Skin epidermis (tissue), 12 donors: ENCODE results near the gene FAM107B.

Experiments used
- H3K27ac ChIP-seq, 21 experiments: fragments of 200-600 bp; sonication (generic) in 11 of 21; one replicate each; pipeline ENCODE4 v1.5.0; 2020; ENCODE audit warnings: mild to moderate bottlenecking in 3 of 21, inconsistent platforms in 2 of 21, moderate library complexity in 2 of 21
- H3K4me3 ChIP-seq, 7 experiments: fragments of 200-600 bp; sonication (generic) in 2 of 7; one replicate each; pipeline ENCODE4 v1.5.0; 2020; ENCODE audit warnings: inconsistent platforms in 2 of 7, mild to moderate bottlenecking in 2 of 7, moderate library complexity in 1 of 7

The FAM107B gene

DNA sequence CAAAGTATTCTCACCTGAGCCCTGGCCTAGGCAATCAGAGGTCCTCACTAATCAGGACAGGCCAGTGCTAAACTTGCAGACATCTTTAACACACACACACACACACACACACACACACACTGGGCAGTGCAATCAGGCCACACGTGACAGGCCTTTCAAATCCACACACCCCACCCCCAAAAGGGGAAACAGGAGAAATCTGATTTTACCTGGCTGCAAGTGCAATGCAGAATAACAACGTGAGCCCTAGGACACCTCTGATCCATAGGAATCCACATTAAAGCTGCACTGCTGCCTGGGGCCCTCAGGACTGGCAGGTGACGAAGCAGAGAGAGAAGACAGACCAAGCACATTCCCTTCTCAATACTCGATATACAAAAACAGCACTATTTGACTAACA lies 218.9 kb downstream of the FAM107B start:
- Histone ChIP-seq H3K4me3 (no peak overlapping the region), H3K27ac (peak overlapping the region in 10 of 21 experiments; percentile 9 to 77 (median 46))

DNA sequence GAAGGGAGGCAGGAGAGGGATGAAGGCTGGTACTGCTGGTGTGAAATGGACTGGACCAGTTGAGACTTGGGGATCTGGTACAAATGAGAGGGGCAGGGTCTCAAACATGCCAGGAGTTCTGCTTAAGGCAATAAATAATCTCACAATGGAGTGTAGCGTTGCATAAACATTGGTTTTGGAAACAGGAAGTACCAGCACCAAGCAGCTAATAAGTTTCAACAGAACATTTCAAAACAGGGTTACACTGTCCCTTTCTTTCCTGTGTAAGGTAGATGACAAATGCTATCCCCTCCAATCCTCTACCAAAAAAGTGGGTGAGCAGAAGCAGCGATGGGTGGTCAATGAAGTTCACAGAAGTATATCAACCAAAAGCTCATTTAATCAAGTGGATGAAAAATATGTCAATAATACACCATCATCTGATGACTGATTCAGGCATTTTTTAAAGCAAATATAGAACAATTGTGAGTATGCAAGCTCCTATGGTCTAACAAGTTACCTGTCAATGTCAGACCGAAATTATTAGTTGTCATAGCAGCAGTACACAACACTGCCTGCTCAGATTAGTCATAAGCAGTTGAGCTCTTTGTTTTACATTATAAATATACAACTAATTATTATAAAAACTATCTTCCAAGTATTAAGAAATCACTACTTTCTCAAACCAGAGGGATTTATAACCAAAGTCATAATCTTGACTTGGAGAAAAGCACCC lies 220.0 kb downstream of the FAM107B start:
- peak overlapping the region in 18 of 21 experiments; percentile 4 to 77 (median 44) for H3K27ac ChIP-seq
- no peak overlapping the region for H3K4me3 ChIP-seq

DNA sequence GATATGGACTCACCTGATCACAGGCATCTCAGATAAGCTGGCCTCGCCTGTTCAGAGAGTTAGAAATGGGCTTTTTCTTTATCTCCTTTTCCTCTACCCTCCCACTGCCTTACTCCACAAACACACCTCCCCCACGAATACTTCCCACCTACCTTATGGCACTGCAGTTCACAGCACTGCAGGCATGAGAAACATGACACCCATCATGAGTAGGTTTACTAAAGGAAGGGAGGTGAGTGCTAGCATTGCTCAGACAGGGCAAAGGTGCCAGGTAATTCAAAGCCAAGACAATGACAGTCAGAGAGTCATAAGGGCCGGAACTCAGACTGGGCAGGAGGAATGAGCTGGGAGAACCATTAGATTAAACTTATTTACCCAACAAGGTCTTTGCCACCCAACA lies 220.6 kb downstream of the FAM107B start:
- peak overlapping the region in 17 of 21 experiments; percentile 4 to 77 (median 45) for H3K27ac ChIP-seq
- H3K4me3 ChIP-seq, result no peak overlapping the region

DNA sequence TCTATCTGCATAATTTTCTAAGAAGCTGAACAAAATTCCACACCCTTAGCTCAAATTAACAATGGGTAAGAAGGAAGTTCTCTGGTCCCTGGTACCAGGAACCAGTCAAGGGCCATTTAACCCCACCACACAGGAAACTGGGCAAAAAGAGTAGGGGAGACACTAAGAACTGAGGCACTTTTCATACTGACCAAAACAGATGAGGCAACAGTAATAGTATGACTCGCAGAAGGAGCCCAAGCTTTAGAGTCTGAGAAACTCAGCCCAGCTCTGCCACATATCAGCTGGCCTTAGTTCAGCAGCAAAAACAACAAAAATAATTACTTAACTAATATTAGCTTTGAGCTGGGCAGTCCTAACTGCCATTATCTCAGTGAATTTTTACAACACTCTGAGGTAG lies 221.2 kb downstream of the FAM107B start:
- Histone ChIP-seq H3K27ac (peak overlapping the region in 10 of 21 experiments; percentile 23 to 77 (median 45)), H3K4me3 (no peak overlapping the region)

DNA sequence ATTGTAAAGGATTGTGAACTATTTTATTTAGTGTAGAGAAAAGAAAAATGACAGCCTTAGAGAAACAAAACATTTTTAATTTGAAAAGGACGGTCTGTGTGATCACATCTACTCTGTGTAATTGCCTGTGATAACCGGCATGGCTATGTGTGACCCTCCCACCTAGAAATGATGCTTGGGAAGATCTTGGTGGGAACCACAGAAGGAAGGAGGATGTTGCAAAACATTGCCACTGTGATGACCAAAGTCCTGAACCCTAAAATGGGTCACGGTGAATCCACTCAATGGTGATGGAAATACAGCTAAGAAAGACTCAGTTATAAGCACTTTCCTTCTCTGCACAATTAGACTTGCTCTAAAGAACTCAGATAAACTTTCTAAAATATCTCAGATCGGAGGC lies 222.7 kb downstream of the FAM107B start:
- Histone ChIP-seq H3K27ac (peak overlapping the region in 2 of 21 experiments; percentile 10 to 27), H3K4me3 (no peak overlapping the region)

DNA sequence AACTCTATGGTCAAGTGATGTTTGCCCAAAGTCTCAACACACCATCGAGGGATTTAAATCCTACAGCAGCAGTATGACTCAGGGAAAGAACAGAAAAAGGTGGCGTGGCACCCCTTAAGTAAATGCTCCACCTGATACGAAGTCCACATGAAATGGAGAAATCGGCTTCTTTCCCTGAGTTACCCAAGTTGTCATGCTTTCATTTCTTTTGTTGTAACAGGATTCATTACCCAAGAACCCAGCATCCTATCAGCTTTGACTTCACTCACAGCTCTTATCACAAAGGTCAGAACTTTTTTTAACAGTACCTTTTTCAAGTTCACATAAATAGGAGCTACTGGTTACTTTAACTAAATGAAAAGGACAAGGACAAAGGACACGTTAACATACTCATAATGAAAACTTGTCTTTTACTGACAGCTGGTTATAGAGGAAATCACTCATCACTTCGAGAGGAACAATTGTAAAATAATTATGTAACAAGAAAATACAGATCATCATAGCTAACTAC lies 224.2 kb downstream of the FAM107B start:
- Histone ChIP-seq H3K4me3 (no peak overlapping the region), H3K27ac (peak overlapping the region in 2 of 21 experiments; percentile 17 to 38)

DNA sequence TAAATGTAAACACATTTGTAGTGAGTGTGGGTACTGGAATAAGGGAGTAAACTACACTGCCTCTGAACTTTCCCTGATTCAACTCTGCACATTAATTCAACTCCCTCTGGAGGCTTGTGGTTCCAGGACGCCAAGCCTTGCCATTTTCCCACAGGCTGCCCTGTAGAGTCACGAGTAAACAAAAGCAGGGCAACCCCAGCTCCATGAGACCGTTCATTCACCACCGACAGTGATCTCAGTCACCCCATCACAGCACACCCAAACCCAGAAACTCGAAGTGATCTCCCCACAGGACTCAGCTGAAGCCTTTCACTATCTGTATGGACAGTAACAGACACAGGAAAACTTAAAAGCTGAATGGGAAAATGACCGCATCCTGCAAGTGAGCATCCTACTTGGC lies 225.2 kb downstream of the FAM107B start:
- H3K4me3 ChIP-seq, result no peak overlapping the region
- H3K27ac ChIP-seq, result peak overlapping the region in 3 of 21 experiments; percentile 2 to 44 (median 38)

DNA sequence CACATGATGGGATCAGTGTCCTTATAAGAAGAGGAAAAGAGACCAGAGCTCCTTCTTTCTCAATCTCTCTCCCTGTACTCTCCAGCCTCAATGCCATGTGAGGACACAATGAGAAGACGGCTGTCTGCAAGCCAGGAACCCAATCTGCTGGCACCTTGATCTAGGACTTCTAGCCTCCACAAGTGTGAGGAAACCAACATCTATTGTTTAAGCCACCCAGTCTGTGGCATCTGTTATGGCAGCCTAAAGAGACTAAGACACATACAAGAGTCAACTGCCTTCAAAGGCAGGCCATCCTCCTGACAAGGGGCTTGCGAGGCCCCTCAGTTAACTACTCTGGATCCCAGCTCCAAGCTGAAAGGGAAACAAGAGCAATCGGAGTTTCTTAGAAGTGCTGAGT lies 225.7 kb downstream of the FAM107B start:
- H3K27ac ChIP-seq, result peak overlapping the region in 2 of 21 experiments; percentile 2 to 44
- no peak overlapping the region for H3K4me3 ChIP-seq

DNA sequence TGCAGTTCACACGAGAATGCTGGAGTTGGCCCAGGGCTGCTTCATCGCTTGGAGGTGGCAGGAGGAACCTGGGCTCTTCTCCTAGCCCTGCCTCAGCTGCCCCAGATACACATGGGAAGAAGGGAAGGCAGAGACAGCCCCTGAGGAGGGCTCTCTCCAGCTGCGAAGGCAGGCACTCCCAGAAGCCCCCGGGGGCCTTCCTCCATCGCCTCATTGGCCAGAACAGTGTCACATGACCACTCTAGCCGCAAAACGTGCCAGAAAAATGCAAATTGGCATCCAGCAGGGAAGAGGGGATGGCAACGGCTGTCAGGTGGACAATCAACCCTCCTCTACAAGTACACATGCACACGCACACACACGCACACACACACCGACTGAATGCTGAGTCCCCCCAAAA lies 226.2 kb downstream of the FAM107B start:
- Histone ChIP-seq H3K4me3 (no peak overlapping the region), H3K27ac (no peak overlapping the region)

DNA sequence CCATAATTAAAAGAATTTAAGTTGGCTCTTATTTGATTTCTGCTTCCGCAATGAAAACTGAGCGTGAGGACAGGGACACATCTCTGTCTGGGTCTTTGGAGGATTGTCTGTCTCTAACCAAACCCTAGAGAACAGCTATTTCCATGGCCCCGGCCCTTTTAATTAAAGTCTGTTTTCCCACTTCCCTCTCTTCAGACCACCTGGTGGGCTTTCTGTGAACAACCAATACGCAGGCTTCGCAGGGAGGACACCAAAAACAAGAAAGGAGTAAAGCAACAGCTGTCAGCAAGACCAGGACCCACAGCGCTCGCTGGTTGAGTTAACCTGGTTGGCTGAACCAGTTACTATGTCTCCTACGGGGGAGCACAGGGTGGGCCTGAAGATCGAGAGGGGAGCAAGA lies 226.9 kb downstream of the FAM107B start:
- H3K27ac ChIP-seq, result no peak overlapping the region
- no peak overlapping the region for H3K4me3 ChIP-seq

DNA sequence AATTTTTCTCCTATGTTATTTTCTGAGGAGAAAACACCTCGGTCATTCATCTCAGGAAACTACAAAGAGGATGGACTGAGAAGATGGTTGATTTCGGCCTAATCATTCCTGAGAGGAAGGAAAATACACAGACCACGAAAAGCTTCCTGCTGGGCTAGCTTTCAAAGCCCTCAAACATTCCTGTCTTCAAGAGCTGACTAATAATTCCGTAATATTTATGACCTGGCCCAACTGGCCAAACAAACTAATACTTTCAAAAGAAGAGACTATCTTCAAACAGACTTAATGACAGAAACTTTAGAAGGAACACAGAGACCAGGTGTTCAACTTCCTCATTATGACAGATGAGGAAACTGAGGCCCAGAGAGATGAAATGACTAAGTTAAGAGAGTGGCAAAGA lies 228.9 kb downstream of the FAM107B start:
- Histone ChIP-seq H3K27ac (no peak overlapping the region), H3K4me3 (no peak overlapping the region)

DNA sequence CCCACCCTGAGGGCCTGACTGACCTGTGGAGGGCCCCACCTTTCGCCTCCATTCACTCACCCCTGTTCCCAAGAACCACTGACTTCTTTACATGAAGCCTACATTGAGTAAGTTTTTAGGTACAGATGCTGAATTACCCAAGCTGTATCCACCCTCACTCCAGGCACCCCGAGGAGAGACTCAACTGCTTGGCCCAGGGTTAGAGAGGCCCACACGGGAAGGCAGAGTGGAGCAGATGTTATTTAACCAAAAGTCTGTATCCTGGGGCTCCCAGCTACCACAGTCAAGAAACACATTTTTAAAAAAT lies 230.8 kb downstream of the FAM107B start:
- peak overlapping the region in 11 of 21 experiments; percentile 35 to 81 (median 69) for H3K27ac ChIP-seq

DNA sequence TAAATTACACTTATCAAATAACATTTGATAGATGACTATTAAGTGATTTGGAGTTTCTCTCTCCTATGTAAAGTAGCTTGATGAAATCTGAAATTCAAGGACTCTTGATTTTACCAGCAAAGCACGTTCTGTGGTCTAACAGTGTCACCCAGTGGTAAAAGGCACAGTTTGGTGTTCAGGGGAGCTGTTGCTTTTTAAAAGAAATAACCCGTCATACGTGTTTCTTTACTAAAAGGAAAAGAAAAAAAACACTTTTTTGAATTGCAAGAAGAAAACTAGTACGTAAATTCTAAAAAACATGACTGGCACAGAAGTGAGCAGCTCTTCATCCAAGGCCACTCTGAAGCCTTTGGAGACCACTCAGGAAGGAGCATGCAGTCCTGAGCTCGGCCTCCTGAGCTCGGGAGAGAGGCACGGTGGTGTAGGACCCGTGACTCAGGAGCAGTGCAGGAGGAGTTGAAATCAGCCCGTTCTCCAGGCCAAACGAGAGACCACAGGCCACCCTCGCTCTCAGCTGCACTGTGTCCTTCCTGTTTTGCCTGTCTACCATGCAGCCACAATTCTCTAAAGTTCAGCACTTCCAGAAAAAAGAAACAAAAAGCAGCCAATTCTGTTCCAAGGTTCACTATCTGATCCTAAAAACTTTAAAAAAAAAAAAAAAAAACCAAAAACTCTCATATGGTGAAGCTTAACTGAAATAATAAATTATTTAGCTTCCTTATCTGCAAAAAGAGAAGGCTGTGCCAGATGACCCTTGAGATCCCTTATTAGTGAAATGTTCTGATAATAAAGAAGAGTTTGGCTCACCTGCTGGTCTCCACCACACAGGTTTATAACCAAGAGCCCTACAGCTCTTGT lies 231.4 kb downstream of the FAM107B start:
- Histone ChIP-seq H3K4me3 (no peak overlapping the region), H3K27ac (peak overlapping the region in 14 of 21 experiments; percentile 8 to 81 (median 62))

More for the DNA sequence above, 230.8 kb downstream of the FAM107B start:
- no peak overlapping the region for H3K4me3 ChIP-seq

DNA sequence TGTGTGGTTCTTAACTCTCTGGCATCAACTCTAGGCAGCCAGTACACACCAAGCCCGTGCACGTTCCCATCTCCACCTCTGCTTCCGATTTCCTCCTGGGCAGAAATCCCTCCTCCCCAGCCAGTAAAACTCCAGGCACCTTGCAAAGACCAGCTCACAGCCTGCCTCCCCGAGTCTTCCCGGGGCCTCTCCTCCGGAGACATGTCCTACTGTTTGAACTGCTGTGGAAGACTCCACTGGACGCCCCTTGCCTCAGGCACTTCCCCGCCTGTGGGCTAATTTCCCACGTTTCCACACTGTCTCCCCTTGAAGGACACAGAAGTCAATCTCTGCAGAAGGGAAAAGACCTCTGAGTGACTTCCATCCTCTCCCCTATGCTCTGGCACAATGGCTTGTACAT lies 233.3 kb downstream of the FAM107B start:
- H3K4me3 ChIP-seq, result no peak overlapping the region
- H3K27ac ChIP-seq, result no peak overlapping the region

DNA sequence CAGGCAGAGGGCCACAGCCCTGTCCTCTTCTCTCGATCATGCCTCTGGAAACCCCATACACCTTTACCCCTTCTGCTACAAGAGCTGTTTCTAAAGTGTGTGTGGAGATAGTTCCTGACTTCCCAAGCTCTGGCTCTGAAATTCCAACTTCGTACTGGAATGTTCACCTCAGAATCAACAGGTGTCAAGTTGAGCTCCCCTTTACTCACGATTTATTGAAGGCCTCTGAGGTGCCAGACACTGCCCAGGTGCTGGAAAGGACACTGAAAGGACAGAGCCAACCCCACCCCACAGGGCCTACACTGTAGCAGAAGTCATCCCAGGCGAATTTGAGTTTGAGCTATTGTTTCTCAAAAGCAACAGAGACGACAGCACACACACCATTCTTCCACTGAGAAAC lies 234.1 kb downstream of the FAM107B start:
- Histone ChIP-seq H3K4me3 (no peak overlapping the region), H3K27ac (peak overlapping the region in 1 of 21 experiments; percentile 35)

DNA sequence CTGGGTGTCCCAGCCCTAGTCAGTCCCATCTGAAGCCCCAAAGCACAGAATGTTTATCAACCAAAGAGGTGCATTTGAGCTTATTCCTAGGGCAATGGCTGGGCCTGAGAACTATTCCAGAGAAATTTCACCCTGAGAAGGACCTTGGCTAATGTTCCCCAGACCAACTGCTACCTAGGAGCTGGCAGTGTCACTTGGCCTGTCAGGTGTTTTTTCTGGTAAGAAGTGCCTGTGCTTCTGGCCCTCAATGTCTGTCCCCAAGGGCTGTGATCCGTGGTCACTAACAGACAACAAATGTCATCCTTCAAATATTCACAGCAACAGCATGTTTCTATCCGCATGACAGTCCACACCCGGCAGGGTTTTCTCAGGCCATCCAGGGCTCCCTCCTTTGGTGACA lies 234.6 kb downstream of the FAM107B start:
- H3K4me3 ChIP-seq, result no peak overlapping the region
- H3K27ac ChIP-seq, result peak overlapping the region in 2 of 21 experiments; percentile 35 to 41

DNA sequence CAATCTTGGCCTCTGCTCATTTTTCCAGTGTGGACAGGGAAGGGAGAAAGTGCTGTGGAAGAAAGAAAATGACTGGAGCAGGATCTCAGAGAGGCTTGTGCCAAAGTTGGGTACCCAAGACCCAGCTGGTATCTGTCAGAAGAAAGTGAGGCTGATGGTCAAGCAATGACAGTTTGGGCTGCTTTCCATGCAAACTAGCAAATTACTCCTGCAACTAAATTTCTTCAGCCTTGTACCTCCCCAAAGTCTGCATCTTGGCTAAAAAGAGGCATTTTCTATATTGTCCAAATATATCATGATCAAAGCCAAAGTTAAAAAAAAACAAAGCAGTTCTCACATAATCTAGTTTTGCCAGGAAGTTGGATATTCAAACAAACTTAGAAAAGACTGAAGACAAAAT lies 235.5 kb downstream of the FAM107B start:
- H3K27ac ChIP-seq, result no peak overlapping the region
- no peak overlapping the region for H3K4me3 ChIP-seq

DNA sequence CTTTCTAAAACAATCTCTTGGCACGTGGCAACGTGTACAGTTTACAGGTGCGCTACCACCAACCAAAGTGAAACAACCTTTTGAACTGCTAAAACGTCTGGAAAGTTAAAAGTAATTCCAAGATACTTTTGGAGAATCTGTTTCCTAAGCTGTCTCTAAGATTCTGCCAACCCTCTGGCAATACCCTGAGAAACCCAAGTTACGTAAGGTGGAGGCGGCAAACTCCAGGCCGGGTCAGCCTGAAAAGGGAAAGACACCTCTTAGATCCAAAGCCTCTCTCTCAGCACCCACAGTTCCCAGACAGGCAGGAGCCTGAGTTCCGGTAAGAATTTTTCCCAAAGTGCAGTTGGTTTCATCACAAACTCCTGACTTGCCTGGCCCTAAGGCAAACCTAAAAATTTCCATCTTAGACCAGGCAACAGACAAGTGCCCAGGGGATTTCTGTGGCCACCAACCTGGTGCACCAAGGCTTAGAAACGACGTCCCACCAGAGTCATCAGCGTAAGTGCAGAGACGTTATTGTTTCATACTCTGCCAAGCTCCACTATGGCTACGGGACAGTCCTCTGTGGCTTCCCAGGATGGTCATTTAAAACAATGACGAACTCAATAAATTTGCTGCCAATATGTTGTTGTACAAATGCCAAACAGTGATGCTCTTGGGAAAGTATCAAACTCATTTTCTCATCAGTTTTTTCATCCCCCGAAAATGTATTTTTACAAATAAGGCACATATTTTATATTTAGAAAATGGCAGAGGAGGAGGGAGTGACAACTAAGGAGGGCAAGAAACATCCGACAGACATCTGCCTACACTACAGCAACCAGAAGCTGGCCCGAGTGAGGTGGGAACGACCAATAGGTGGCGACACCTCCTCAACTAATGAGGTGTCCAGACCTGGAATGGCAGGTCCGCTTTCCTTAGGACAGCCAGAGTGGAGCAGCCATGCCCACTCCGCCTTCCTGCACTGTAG lies 238.2 kb downstream of the FAM107B start:
- Histone ChIP-seq H3K27ac (peak overlapping the region in 2 of 21 experiments; percentile 12 to 32), H3K4me3 (no peak overlapping the region)

DNA sequence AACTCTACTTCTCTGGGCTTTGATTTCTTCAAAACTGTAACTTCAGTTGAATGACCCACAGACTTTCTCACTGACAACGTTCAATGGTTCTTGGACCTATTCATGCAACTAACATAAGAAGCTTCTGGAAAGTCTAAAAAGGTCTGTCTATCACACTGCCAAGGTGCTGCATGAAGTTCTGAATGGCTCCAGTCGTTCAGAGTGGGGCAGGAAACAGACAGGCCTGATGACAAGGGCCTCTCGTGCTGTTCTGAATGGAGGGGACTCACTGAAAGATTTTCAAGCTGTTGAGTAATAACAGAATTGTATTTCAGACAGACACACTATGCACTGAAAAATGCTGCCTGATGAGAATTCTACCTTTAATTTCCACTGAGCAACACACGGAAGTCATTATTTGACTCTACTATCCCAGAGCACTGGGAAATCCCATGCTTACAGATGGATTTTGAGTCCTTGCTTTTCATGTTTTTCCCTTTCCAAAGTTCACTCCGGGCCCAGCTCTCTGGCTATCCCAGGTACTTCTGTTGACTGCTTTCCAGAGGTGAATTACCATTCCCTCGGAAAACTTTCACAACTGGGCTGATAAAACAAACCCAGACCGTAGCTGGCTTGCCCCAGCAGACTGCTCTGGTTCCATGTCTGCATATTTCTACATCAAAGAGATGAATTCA lies 239.1 kb downstream of the FAM107B start:
- Histone ChIP-seq H3K27ac (peak overlapping the region in 1 of 21 experiments; percentile 32), H3K4me3 (no peak overlapping the region)
